Peyer's patch (tissue), 4 donors: ENCODE results near the gene SPAG4.

Source experiments
- CTCF ChIP-seq, 6 experiments: fragments of 450-650 bp in 4 of 6; fragments of 200-600 bp in 2 of 6; sonication (generic) in 1 of 6; IDR thresholded peaks; one replicate each; pipeline ENCODE4 v1.5.1; 2017 to 2019; ENCODE audit warnings: antibody characterized with exemption in 6 of 6, mild to moderate bottlenecking in 3 of 6, moderate library complexity in 1 of 6
- POLR2A ChIP-seq, 2 donors: fragments of 450-650 bp; IDR thresholded peaks; one replicate each; pipeline ENCODE4 v1.5.1; 2017; ENCODE audit warnings: antibody characterized with exemption in 2 of 2, mild to moderate bottlenecking in 2 of 2, moderate library complexity in 2 of 2

GRCh38 chr20:35582741-35583404, 32.8 kb upstream of the SPAG4 start:
- no peak for TF ChIP-seq POLR2A (IDR thresholded peaks at IDR 0.05)
- no peak for TF ChIP-seq CTCF (IDR thresholded peaks at IDR 0.05)
